Neutrophil (primary cell): Measurements from ENCODE around the gene MGAT3.
A peak's percentile ranks its signal among the peaks of the same experiment; 100 is the strongest.

Source experiments
- H3K27ac ChIP-seq: fragments of 200-600 bp; sonication (generic); 2 replicates; pipeline ENCODE4 v1.5.1; 2016; ENCODE audit warnings: mild to moderate bottlenecking, moderate library complexity
- H3K27me3 ChIP-seq: fragments of 200-600 bp; sonication (generic); 2 replicates; pipeline ENCODE4 v1.6.0; 2016; ENCODE audit warnings: mild to moderate bottlenecking
- H3K36me3 ChIP-seq: fragments of 200-600 bp; sonication (generic); 2 replicates; pipeline ENCODE4 v1.5.1; 2017
- H3K4me1 ChIP-seq, 2 experiments: fragments of 200-600 bp in 1 of 2; sonication (generic) in 1 of 2; 1 replicate in 1 of 2; 2 replicates in 1 of 2; pipeline versions ENCODE4 v1.5.1 to v1.6.1; 2013 to 2016; ENCODE audit warnings: low read depth in 1 of 2, low read length in 1 of 2, mild to moderate bottlenecking in 1 of 2, moderate library complexity in 1 of 2; ENCODE audit not compliant: control insufficient read depth in 1 of 2, insufficient read depth in 1 of 2
- H3K4me3 ChIP-seq, 2 experiments: fragments of 200-600 bp in 1 of 2; sonication (generic) in 1 of 2; 1 replicate in 1 of 2; 2 replicates in 1 of 2; pipeline ENCODE4 v1.5.1; 2013 to 2016; ENCODE audit warnings: low read depth in 1 of 2, low read length in 1 of 2, mild to moderate bottlenecking in 1 of 2, moderate library complexity in 1 of 2
- H3K9me3 ChIP-seq: fragments of 200-600 bp; sonication (generic); 2 replicates; pipeline ENCODE4 v1.5.1; 2016
- TF ChIP-seq, protein P1 (sequence below): fragments of 200-600 bp; sonication (generic); IDR thresholded peaks from 2 replicates; pipeline ENCODE4 v1.5.1; 2016; ENCODE audit warnings: antibody characterized with exemption

The MGAT3 gene

GRCh38 chr22:39466228-39467006 lies 9.6 kb downstream of the MGAT3 start:
- Histone ChIP-seq H3K4me1 (peaks cover 11 to 21% of the 10 kb centered on the region in 2 experiments), H3K4me3 (no peak overlapping the region), H3K27me3 (peaks cover 28% of the 10 kb centered on the region), H3K9me3 (no peaks in the 10 kb centered on the region), H3K27ac (no peak overlapping the region), H3K36me3 (no peaks in the 10 kb centered on the region)
- TF ChIP-seq, protein P1, sequence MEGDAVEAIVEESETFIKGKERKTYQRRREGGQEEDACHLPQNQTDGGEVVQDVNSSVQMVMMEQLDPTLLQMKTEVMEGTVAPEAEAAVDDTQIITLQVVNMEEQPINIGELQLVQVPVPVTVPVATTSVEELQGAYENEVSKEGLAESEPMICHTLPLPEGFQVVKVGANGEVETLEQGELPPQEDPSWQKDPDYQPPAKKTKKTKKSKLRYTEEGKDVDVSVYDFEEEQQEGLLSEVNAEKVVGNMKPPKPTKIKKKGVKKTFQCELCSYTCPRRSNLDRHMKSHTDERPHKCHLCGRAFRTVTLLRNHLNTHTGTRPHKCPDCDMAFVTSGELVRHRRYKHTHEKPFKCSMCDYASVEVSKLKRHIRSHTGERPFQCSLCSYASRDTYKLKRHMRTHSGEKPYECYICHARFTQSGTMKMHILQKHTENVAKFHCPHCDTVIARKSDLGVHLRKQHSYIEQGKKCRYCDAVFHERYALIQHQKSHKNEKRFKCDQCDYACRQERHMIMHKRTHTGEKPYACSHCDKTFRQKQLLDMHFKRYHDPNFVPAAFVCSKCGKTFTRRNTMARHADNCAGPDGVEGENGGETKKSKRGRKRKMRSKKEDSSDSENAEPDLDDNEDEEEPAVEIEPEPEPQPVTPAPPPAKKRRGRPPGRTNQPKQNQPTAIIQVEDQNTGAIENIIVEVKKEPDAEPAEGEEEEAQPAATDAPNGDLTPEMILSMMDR: no peak

DNA sequence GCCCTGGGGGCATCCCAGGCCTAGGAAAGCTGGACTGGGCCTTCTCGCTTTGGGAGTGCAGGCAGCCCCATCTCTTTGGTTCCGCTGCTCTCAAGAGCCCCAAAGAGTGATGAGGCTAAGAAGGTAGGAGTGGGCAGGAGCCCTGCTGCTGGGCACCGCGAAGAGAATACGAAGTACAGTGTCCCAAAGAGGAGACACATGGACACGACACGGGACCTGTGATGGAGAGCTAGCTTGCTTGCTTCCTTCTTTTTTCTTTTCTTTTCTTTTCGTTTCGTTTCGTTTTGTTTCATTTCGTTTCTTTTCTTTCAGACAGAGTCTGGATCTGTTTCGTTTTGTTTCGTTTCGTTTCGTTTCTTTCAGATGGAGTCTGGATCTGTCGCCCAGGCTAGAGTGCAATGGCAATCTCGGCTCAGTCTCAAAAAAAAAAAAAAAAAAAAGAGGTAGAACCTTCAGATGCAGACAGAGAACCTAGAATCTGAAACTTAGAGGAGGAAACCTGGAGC lies 10.6 kb downstream of the MGAT3 start:
- Histone ChIP-seq H3K36me3 (no peaks in the 10 kb centered on the region), H3K9me3 (no peaks in the 10 kb centered on the region), H3K4me3 (no peak overlapping the region), H3K4me1 (peaks cover 21 to 31% of the 10 kb centered on the region in 2 experiments), H3K27me3 (peaks cover 27% of the 10 kb centered on the region), H3K27ac (no peak overlapping the region)
- TF ChIP-seq, protein P1: no peak

- H3K9me3 ChIP-seq: no peaks in the 10 kb centered on the region
- peaks cover 27% of the 10 kb centered on the region for H3K27me3 ChIP-seq
- peak overlapping the region; percentile 5 for H3K27ac ChIP-seq
- peaks cover 26 to 37% of the 10 kb centered on the region in 2 experiments for H3K4me1 ChIP-seq
- H3K4me3 ChIP-seq: no peak overlapping the region
- TF ChIP-seq, protein P1: no peak
- H3K36me3 ChIP-seq: no peaks in the 10 kb centered on the region
Observed at GRCh38 chr22:39468487-39469325, 11.9 kb downstream of the MGAT3 start.

DNA sequence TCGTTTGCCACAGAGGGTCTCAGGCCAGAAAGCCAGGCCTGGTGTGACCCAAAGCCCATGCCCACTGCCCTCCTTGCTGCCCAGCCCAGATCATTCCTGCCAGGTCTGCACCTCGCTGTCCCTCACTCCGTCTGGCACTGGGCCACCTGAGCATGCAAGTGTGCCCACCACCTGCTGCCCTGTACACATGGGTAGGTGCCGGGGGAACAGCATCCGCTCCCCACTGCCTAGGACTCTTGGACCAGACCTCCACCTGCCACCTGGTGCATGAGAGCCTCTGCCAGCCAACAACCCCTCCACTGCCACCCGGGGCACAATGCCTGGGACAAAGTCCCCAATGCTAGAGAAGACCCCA lies 12.5 kb downstream of the MGAT3 start:
- TF ChIP-seq, protein P1: no peak
- no peaks in the 10 kb centered on the region for H3K36me3 ChIP-seq
- no peak overlapping the region for H3K27ac ChIP-seq
- H3K9me3 ChIP-seq: no peaks in the 10 kb centered on the region
- H3K4me1 ChIP-seq: peaks cover 26 to 37% of the 10 kb centered on the region in 2 experiments
- no peak overlapping the region for H3K4me3 ChIP-seq
- H3K27me3 ChIP-seq: peaks cover 27% of the 10 kb centered on the region

GRCh38 chr22:39469681-39470450 lies 13.1 kb downstream of the MGAT3 start:
- Histone ChIP-seq H3K4me3 (no peak overlapping the region), H3K4me1 (peaks cover 26 to 37% of the 10 kb centered on the region in 2 experiments), H3K27ac (no peak overlapping the region), H3K9me3 (no peaks in the 10 kb centered on the region), H3K36me3 (no peaks in the 10 kb centered on the region), H3K27me3 (peaks cover 27% of the 10 kb centered on the region)
- TF ChIP-seq, protein P1: no peak
